ENCODE data around the gene NOC4L.

- TF ChIP-seq CTCF (IDR thresholded peaks at IDR 0.05) (no peak), POLR2A (IDR thresholded peaks at IDR 0.05) (no peak)
Measured at GRCh38 chr12:132196873-132197390, 52.7 kb downstream of the NOC4L start.

Measured in body of pancreas (tissue), 4 donors.